ENCODE measurements around the gene SPEF1. TPM values are rescaled to one million over a fixed set of nuclear protein-coding genes. Genes with fewer than 3 reads are reported as not detected.

SPEF1 gene
- 0.19 TPM in 1 of 2 replicates, not detected in the other for total RNA-seq

GRCh38 chr20:3781153-3781910 is at the start of gene SPEF1:
TSS of gene SPEF1 (minus strand) at chr20:3781448. CDS start at chr20:3781287, 161 bp downstream.

GRCh38 chr20:3820048-3820900 is 39.0 kb upstream of the SPEF1 start, which contains the start of gene AP5S1:
TSS of gene AP5S1 (plus strand) at chr20:3820547. CDS start at chr20:3822118, 1,571 bp downstream.

GRCh38 chr20:3795511-3796468 is 14.5 kb upstream of the SPEF1 start, which contains the start of gene CDC25B:
TSS of gene CDC25B (plus strand) at chr20:3796310. CDS start at chr20:3796532, 222 bp downstream.

GRCh38 chr20:3786665-3787323 is 5.5 kb upstream of the SPEF1 start, which contains the start of gene CENPB:
TSS of gene CENPB (minus strand) at chr20:3786740. CDS start at chr20:3786483, 257 bp downstream.

GRCh38 chr20:3767427-3768341 is 13.6 kb downstream of the SPEF1 start, which contains the start of gene ADISSP:
TSS of gene ADISSP (minus strand) at chr20:3767753. CDS start at chr20:3760100, 7,653 bp downstream.

GRCh38 chr20:3732327-3733118 is 48.7 kb downstream of the SPEF1 start, which contains the start of gene HSPA12B:
TSS of gene HSPA12B (plus strand) at chr20:3732685. CDS start at chr20:3738675, 5,990 bp downstream.

Other genes starting within 250 kb of the SPEF1 start
- not detected in 2 replicates for gene GFRA4, start 118.0 kb downstream of the SPEF1 start, total RNA-seq
- gene ADAM33, start 99.4 kb downstream of the SPEF1 start, total RNA-seq = under 0.01 TPM in 1 of 2 replicates, not detected in the other
- not detected in 2 replicates for gene SIGLEC1, start 68.8 kb downstream of the SPEF1 start, total RNA-seq
- 3.9 and 11.1 TPM in 2 replicates for gene HSPA12B, start 48.8 kb downstream of the SPEF1 start, total RNA-seq
- 32.3 and 39.1 TPM in 2 replicates for gene ADISSP, start 13.7 kb downstream of the SPEF1 start, total RNA-seq
- 94.7 and 115 TPM in 2 replicates for gene CENPB, start 5.3 kb upstream of the SPEF1 start, total RNA-seq
- gene CDC25B, start 14.9 kb upstream of the SPEF1 start, total RNA-seq = 29.1 and 32.0 TPM in 2 replicates
- gene AP5S1, start 39.1 kb upstream of the SPEF1 start, total RNA-seq = 23.3 and 24.8 TPM in 2 replicates
- 30.7 and 35.7 TPM in 2 replicates for gene MAVS, start 65.4 kb upstream of the SPEF1 start, total RNA-seq
- gene PANK2, start 107.9 kb upstream of the SPEF1 start, total RNA-seq = 46.7 and 54.1 TPM in 2 replicates
- 7.2 and 9.6 TPM in 2 replicates for gene RNF24, start 234.1 kb upstream of the SPEF1 start, total RNA-seq